ENCODE results near the gene CISD3. TPM values are rescaled to one million over a fixed set of nuclear protein-coding genes. Genes with fewer than 3 reads are reported as not detected.
A peak's percentile ranks its signal among the peaks of the same experiment; 100 is the strongest.

The CISD3 gene
- total RNA-seq, 1 donor from 2014 or later: 2.0 TPM

- DNase-seq (ENCODE audit: low read depth): no peak
Observed at GRCh38 chr17:38745545-38745944, 15.4 kb downstream of the CISD3 start.

GRCh38 chr17:38746004-38746848, 16.1 kb downstream of the CISD3 start:
- DNase-seq (ENCODE audit: low read depth): no peak

DNA sequence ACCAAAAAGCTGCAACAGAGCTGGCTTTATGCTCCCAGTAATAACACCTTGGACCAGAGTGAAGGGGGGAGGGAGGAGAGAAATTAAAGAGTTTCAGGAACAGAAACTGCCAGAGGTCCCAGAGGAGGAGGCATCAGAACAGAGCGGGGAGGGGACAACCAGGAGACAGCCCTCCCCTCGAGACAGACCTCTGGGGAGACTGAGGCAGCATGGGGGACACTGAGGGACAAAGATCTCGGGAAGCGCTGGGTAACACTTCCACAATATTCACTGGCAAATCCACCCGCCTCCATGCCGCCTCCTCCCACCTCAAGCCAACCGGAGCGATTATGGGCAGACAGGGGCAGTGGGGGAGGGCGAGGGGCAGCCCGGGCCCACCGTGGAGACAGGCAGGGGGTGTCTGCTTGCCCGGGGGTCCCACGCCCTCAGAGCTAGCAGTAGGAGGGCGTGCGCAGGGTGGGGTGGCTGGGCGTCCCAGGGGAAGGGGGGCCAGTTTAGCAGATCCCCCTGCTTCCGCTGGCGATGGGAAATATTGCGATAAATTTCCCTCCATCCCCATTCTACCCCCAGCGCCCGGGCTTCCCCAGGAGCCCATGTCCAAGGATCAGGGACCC, 16.8 kb downstream of the CISD3 start:
- no peak for DNase-seq (ENCODE audit: low read depth)

DNA sequence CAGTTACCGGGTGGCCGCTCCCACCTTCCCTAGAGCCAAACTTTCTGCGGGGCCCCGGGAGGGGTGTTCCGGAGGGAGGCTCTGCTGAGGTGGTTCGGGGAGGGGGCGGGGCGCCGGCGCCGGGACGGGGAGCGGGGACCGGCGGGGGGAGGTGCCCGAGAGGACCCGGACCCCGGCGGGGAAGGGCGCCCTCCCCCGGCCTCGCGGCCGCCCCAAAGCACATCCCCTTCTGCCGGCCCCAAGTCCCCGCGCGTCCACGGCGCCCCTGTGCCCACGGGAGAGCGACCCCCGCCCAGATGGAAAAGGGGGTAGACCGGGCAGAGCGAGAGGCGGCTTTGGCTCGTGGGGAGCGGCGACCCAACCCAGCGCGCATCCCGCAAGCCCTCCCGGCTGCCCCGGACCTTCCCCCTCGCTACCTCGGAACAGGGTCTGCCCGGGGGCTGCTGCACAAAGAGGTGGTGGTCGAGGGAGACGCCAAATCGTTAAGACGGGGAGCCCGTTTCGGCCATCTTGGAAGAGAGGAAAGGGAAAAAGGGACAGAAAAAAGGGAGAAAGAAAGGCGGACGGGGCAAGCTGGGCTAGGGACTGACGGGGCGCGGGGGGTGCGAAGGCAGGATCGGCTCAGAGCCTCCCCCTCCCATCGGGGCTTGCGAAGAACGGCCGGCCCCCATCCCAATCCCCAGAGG, 17.5 kb downstream of the CISD3 start:
- no peak for DNase-seq (ENCODE audit: low read depth)

- peak; percentile 79 for DNase-seq (ENCODE audit: low read depth)
Observed at GRCh38 chr17:38748149-38748891, 18.2 kb downstream of the CISD3 start, which contains the start of gene PCGF2. Gene PCGF2, minus strand, starts transcription at chr17:38748336. Its CDS starts 7,934 bp downstream, at chr17:38740402.

- DNase-seq (ENCODE audit: low read depth): no peak
Observed at GRCh38 chr17:38748892-38749222, 18.7 kb downstream of the CISD3 start.

GRCh38 chr17:38749223-38750043, 19.3 kb downstream of the CISD3 start:
- DNase-seq (ENCODE audit: low read depth): peak; percentile 61

GRCh38 chr17:38750044-38750311, 19.8 kb downstream of the CISD3 start:
- no peak for DNase-seq (ENCODE audit: low read depth)

DNA sequence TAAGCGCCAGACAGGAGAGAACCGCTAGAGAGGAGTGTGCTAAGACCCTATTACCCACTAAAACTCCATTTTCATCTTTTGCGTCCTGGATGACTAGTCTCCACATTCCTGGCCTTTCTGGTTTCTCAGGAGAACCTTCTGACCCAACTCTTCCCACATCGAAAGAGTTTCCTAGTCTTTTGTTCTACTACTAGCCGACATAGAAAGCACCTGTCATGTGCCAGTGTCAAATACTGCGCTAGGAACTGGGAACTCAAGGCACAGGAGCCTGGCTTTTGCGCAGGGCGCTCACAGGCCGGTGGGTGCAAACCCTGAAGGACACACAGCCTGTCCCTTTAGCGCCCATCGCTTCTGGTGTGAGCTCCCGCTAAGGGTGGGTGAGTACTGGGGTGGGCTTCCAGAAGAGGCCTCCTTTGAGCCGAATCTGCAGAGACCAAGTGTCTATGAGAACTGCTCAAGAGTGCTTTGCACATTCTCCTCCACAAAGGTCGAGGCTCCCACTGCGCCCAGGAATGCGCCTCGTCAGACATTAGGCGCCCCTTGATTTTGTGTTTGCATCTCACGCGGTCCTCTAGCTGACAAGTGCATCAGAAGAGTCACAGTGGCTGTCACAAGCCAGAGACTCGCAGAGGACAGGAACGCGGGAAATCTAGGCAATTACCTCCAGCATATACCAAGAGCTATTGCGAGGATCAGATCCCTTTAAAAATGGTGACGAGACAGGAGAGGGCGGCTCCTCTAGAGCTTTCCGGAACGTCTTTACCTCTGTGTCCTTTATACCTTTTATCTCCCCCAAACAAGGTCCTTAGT, 20.4 kb downstream of the CISD3 start:
- peak; percentile 39 for DNase-seq (ENCODE audit: low read depth)

DNA sequence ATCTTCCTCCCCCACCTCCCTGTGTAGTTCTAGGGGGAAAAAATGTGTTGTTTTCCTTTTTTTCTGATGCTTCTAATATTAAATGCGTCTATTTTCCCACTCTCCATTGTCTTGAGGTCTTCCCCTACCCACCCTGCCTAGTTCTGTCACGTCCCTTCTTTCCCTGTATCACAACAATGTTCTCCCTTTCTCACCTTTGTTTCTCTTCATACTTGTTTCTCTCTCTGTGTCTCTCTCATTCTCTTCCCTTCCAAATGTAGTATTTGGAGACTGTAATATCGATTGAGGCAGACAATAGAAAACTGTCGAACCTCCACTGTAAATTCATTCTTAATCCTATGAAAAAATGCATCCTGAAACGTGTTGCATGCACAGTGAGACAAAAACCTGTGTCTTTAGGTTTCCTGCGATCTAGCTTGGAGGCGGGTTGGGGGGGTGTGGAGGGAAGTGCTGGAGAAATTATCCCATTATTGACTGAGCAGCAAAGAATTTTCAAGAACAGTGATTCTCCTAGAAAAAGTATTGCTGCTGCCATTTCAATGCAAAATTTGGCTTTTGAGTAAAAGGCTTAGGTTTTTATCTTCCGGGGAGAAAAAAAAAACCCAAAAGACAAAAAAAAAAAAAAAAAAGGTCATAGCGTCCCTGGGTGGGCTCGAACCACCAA, 21.1 kb downstream of the CISD3 start:
- peak; percentile 33 for DNase-seq (ENCODE audit: low read depth)

DNA sequence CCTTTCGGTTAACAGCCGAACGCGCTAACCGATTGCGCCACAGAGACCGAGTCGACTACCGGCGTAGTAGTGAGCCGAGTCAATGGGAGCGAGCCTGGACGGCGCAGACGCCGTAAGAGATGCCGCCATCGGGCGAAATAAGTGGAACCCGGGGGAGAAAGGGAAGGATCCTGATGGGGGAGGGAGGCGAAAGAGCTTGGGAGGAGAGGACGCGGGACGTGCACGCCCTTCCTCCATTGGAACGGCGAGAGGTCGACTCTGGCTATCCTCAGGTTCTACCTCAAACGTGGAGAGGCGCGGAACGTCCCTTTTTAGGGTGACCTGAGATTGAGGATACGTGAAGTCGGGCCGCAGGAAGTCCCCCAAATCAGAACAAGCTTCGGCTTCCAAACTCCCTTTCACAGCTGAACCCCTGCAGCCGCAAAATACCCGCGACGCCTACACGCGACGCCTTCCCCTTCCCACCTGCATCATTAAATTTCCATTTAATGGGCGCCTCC, 21.7 kb downstream of the CISD3 start:
- peak; percentile 68 for DNase-seq (ENCODE audit: low read depth)

DNA sequence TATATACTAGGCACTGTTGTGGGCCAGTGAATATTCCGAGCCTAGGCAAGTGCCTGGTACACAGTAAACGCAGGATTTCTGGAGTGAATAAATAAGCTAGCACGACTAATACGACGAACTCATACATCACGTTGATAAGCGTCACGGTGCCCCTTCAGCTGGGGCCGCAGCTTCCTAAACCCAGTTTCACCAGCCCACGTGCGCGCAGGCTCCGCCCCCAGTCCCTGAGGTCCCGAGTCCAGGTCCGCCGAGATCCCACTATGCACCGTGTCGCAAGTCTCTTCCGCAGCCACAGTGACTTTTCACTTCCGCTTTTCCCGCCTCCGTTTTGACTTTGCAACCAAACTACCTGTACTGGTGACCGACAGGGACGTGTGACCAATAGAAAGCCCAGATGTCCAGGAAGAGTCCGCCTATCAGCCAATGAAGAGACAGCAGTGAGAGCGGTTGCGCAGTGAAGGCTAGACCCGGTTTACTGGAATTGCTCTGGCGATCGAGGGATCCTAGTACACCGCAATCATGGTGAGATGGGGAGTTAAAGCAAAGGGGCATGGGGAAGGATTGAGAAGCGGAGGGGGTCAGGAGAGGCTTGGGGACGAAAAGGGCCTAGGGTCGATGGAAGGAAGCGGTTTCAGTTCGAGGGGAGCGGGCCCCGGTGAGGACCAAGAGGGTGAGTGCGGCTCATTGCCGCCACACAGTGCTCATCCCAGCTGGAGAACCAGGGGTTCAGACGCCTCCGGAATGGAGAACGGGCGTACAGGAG, 22.3 kb downstream of the CISD3 start, which contains the start of gene PSMB3:
TSS of gene PSMB3 (plus strand) at position 434 of the 763 bp plus-strand sequence. CDS start at position 520, 86 bp downstream.
- DNase-seq (ENCODE audit: low read depth): peak; percentile 99

GRCh38 chr17:38753071-38753506, 22.9 kb downstream of the CISD3 start:
- DNase-seq (ENCODE audit: low read depth): no peak

- DNase-seq (ENCODE audit: low read depth): peak; percentile 21
Observed at GRCh38 chr17:38761612-38762011, 31.5 kb downstream of the CISD3 start.

DNA sequence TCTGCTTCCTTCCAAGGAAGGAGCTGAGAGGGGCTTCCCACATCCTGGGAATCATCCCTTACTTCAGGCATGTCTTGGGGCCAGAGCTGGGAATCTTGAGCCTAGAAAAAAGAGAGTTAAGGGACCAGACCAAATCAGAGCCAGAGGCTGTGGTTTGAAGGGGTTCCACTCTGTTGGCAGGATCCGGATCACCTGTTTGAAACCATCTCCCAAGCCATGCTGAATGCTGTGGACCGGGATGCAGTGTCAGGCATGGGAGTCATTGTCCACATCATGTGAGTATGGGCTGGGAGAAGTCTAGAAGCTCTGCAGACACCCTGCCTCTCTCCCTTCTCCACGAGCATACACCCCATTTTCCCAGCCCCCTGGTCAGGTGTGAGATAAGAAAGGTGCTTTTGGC, 32.1 kb downstream of the CISD3 start:
- no peak for DNase-seq (ENCODE audit: low read depth)

- DNase-seq (ENCODE audit: low read depth): no peak
Observed at GRCh38 chr17:38766341-38766740, 36.2 kb downstream of the CISD3 start.

- no peak for DNase-seq (ENCODE audit: low read depth)
Observed at GRCh38 chr17:38768417-38768816, 38.3 kb downstream of the CISD3 start.

DNA sequence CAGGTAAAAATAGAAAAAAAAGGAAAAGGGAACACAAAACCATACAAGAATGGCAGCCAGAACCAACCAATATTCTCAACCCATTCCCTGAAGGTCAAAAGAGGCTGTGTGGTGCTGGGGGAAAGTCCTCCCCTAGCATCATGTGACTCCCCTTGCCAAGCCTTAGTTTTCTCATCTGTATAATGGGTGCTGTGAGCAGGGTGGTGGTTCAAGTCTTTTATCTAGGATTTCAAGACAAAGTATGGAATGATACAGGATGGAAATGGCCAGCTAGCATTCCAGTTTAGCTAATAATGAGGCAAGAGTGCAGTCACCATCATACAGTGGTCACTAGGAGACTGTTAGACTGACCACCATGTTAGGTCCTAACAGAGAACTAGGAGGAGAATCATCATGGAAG, 43.1 kb downstream of the CISD3 start:
- DNase-seq (ENCODE audit: low read depth): no peak

Data from renal cortical epithelial cell (primary cell).